Neural cell (in vitro differentiated cells): Measurements from ENCODE around the gene RAX. TPM values are rescaled to one million over a fixed set of nuclear protein-coding genes. Genes with fewer than 3 reads are reported as not detected.

ENCODE experiments used
- H2AFZ ChIP-seq: fragments of 200-600, 300-800 bp; sonication (generic), shearing (Covaris generic); 2 replicates; pipeline ENCODE4 v1.6.0; 2014; ENCODE audit warnings: low read depth, mild to moderate bottlenecking, antibody characterized with exemption, low read length, moderate library complexity
- H3F3A ChIP-seq: fragments of 200-600 bp; shearing (Covaris generic); 2 replicates; pipeline ENCODE4 v1.6.1; 2016; ENCODE audit warnings: mild to moderate bottlenecking, moderate library complexity, mixed read lengths, antibody characterized with exemption, low read length; ENCODE audit not compliant: insufficient read depth, poor library complexity, severe bottlenecking
- H3K27ac ChIP-seq: fragments of 200-600, 300-800 bp; sonication (generic), shearing (Covaris generic); 2 replicates; pipeline ENCODE4 v1.5.1; 2014; ENCODE audit warnings: mild to moderate bottlenecking, low read length, moderate library complexity
- H3K27me3 ChIP-seq: fragments of 300-800, 200-600 bp; sonication (generic), shearing (Covaris generic); 2 replicates; pipeline ENCODE4 v1.6.0; 2014; ENCODE audit warnings: mild to moderate bottlenecking, low read depth, low read length, moderate library complexity; ENCODE audit not compliant: insufficient read depth
- H3K36me3 ChIP-seq: fragments of 300-800, 200-600 bp; sonication (generic), shearing (Covaris generic); 2 replicates; pipeline ENCODE4 v1.5.1; 2014; ENCODE audit warnings: mild to moderate bottlenecking, antibody characterized with exemption, low read length, moderate library complexity; ENCODE audit not compliant: insufficient read depth
- H3K4me2 ChIP-seq: fragments of 300-800, 200-600 bp; sonication (generic), shearing (Covaris generic); 2 replicates; pipeline ENCODE4 v1.6.0; 2014; ENCODE audit warnings: mild to moderate bottlenecking, low read length
- H3K4me3 ChIP-seq: fragments of 300-800, 200-600 bp; sonication (generic), shearing (Covaris generic); 2 replicates; pipeline ENCODE4 v1.5.1; 2014; ENCODE audit warnings: mild to moderate bottlenecking, low read length, moderate library complexity
- H3K79me2 ChIP-seq: fragments of 200-600 bp; shearing (Covaris generic); replicated peaks from 2 replicates; pipeline ENCODE4 v1.6.0; 2014; ENCODE audit warnings: mild to moderate bottlenecking, low read length, moderate library complexity; ENCODE audit not compliant: insufficient read depth
- H3K9ac ChIP-seq: fragments of 300-800, 200-600 bp; sonication (generic), shearing (Covaris generic); 2 replicates; pipeline ENCODE4 v1.6.1; 2016; ENCODE audit warnings: mild to moderate bottlenecking, low read length, mixed read lengths
- H3K9me2 ChIP-seq: fragments of 200-600 bp; shearing (Covaris generic); 2 replicates; pipeline ENCODE4 v1.6.1; 2016; ENCODE audit warnings: mild to moderate bottlenecking, low read length, mixed read lengths; ENCODE audit not compliant: insufficient read depth
- H3K9me3 ChIP-seq: fragments of 200-600, 300-800 bp; sonication (generic), shearing (Covaris generic); 2 replicates; pipeline ENCODE4 v1.6.1; 2016; ENCODE audit warnings: mild to moderate bottlenecking, mixed run types, low read length, moderate library complexity, mixed read lengths
- H4K20me1 ChIP-seq: fragments of 200-600 bp; shearing (Covaris generic); 2 replicates; pipeline ENCODE4 v1.6.1; 2016; ENCODE audit warnings: mild to moderate bottlenecking, mixed run types; ENCODE audit not compliant: insufficient read depth
- CTCF ChIP-seq: fragments of 450-650 bp; IDR thresholded peaks from 2 replicates; pipeline ENCODE4 v1.5.1; 2014; ENCODE audit warnings: antibody characterized with exemption, mild to moderate bottlenecking, moderate library complexity; ENCODE audit not compliant: poor library complexity, severe bottlenecking
- EP300 ChIP-seq: fragments of 450-650 bp; conservative IDR thresholded peaks from 2 replicates; pipeline ENCODE4 v1.6.1; 2014; ENCODE audit warnings: antibody characterized with exemption, mild to moderate bottlenecking, moderate library complexity; ENCODE audit not compliant: poor library complexity, severe bottlenecking
- EZH2 ChIP-seq: fragments of 200-600, 300-800 bp; shearing (Covaris generic), sonication (generic); IDR thresholded peaks from 2 replicates; pipeline ENCODE4 v1.6.1; 2014; ENCODE audit warnings: antibody characterized with exemption, low read length, borderline replicate concordance, mild to moderate bottlenecking; ENCODE audit not compliant: insufficient read depth, poor library complexity, severe bottlenecking
- MXI1 ChIP-seq: fragments of 450-650 bp; conservative IDR thresholded peaks from 2 replicates; pipeline ENCODE4 v1.6.1; 2014; ENCODE audit warnings: antibody characterized with exemption, mild to moderate bottlenecking; ENCODE audit not compliant: poor library complexity, severe bottlenecking
- POLR2AphosphoS5 ChIP-seq: IDR thresholded peaks from 2 replicates; pipeline ENCODE4 v1.6.1; 2012
- RAD21 ChIP-seq: fragments of 450-650 bp; conservative IDR thresholded peaks from 2 replicates; pipeline ENCODE4 v1.6.1; 2014; ENCODE audit warnings: antibody characterized with exemption, mild to moderate bottlenecking, moderate library complexity
- REST ChIP-seq: IDR thresholded peaks from 2 replicates; pipeline ENCODE4 v1.6.1; 2012; ENCODE audit warnings: borderline replicate concordance
- SMC3 ChIP-seq: fragments of 450-650 bp; conservative IDR thresholded peaks from 2 replicates; pipeline ENCODE4 v1.6.1; 2014; ENCODE audit warnings: antibody characterized with exemption, mild to moderate bottlenecking, moderate library complexity; ENCODE audit not compliant: poor library complexity
- TAF1 ChIP-seq: IDR thresholded peaks from 2 replicates; pipeline ENCODE4 v1.6.1; 2012; ENCODE audit warnings: low read depth
- polyA plus RNA-seq: library from polyadenylated mRNA; depleted of rRNA; stranded (reverse); fragments of >200 nt; gene quantifications from 2 replicates; pipeline ENCODE4 v1.2.3, GENCODE V29; 2014

The RAX gene
- polyA plus RNA-seq, 1 donor from 2014 or later, result not detected

GRCh38 chr18:59270689-59271257 lies 2.5 kb downstream of the RAX start:
- TF ChIP-seq RAD21, result no peak
- no peak for TF ChIP-seq CTCF
- no peak for TF ChIP-seq MXI1
- TF ChIP-seq EZH2, result no peak
- TF ChIP-seq POLR2AphosphoS5, result no peak
- TF ChIP-seq EP300, result no peak
- TF ChIP-seq REST, result no peak
- TF ChIP-seq SMC3, result no peak
- no peak for TF ChIP-seq TAF1
- H3K4me3 ChIP-seq, result no peak overlapping the region
- no peaks in the 10 kb centered on the region for H3F3A ChIP-seq
- peaks cover 11% of the 10 kb centered on the region for H3K9me3 ChIP-seq
- no peaks in the 10 kb centered on the region for H3K36me3 ChIP-seq
- H3K27me3 ChIP-seq, result peaks cover 98% of the 10 kb centered on the region
- H4K20me1 ChIP-seq, result no peaks in the 10 kb centered on the region
- no peak overlapping the region for H3K27ac ChIP-seq
- H3K9me2 ChIP-seq, result no peaks in the 10 kb centered on the region
- no peak overlapping the region for H2AFZ ChIP-seq
- no peaks in the 10 kb centered on the region for H3K79me2 ChIP-seq
- no peak overlapping the region for H3K9ac ChIP-seq
- no peak overlapping the region for H3K4me2 ChIP-seq

- H3K36me3 ChIP-seq, result no peaks in the 10 kb centered on the region
- H3K4me3 ChIP-seq, result no peak overlapping the region
- no peaks in the 10 kb centered on the region for H3F3A ChIP-seq
- TF ChIP-seq EZH2, result no peak
- no peak for TF ChIP-seq CTCF
- no peak for TF ChIP-seq POLR2AphosphoS5
- TF ChIP-seq RAD21, result no peak
- TF ChIP-seq EP300, result no peak
- no peak for TF ChIP-seq SMC3
- TF ChIP-seq REST, result no peak
- TF ChIP-seq MXI1, result no peak
- TF ChIP-seq TAF1, result no peak
- H3K9me2 ChIP-seq, result no peaks in the 10 kb centered on the region
- H3K4me2 ChIP-seq, result no peak overlapping the region
- no peak overlapping the region for H3K27ac ChIP-seq
- no peaks in the 10 kb centered on the region for H4K20me1 ChIP-seq
- no peak overlapping the region for H3K9ac ChIP-seq
- no peak overlapping the region for H2AFZ ChIP-seq
- H3K9me3 ChIP-seq, result peaks cover 15% of the 10 kb centered on the region
- peaks cover 98% of the 10 kb centered on the region for H3K27me3 ChIP-seq
- H3K79me2 ChIP-seq, result no peaks in the 10 kb centered on the region
Measured at GRCh38 chr18:59269563-59270119, 3.6 kb downstream of the RAX start.
